ENCODE data around the gene KDM8.
A peak's percentile ranks its signal among the peaks of the same experiment; 100 is the strongest.
"Not testable (repeated sequence)": the region's sequence is repeated elsewhere in the genome, so short reads cannot be mapped to it uniquely, and the experiment has no call there.

KDM8 gene

DNA sequence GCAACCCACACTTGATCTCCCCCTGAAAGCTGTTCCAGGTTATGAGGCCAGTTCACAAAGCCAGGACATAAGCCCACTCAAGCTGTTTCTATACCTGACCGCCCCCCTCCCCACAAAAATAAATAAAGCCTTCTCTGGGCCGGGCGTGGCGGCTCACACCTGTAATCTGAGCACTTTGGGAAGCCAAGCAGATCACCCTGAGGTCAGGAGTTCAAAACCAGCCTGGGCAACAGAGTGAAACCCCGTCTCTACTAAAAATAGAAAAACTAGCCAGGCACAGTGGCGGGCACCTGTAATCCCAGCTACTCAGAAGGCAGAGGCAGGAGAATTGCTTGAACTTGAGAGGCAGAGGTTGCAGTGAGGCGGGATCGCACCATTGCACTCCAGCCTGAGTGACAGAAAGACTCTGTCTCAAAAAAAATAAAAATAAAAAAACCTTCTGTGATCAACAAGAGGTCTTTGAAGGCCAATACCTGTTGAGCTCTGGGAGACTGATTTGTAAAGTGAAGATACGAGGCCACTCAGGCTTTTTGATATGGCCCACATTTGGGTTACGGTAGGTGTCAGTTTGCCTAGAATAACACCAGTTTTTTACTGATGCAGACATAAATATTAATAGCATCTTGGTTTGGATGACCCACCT, 2.2 kb downstream of the KDM8 start:
- no peak overlapping the region for H3K4me3 ChIP-seq (ENCODE audit: low read depth in 1 of 2, low read length in 2 of 2)

DNA sequence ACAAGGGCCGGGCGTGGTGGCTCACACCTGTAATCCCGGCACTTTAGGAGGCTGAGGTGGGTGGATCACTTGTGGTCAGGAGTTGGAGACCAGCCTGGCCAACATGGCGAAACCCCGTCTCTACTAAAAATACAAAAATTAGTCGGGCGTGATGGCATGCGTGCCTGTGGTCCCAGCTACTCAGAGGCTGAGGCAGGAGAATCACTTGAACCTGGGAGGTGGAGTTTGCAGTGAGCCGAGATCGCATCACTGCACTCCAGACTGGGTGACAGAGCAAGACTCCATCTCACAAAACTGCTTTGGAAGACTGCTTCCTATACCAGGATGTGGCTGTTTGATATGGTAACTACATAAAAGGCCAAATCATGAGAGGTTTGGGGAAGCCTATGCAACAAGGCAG, 3.8 kb downstream of the KDM8 start:
- H3K27me3 ChIP-seq (ENCODE audit: low read depth, low read length); H3K27ac ChIP-seq (ENCODE audit: low read length); H3K9me3 ChIP-seq (ENCODE audit: control insufficient read depth in 1 of 2, low read length in 2 of 2): not testable (repeated sequence)

More for the DNA sequence above, 2.2 kb downstream of the KDM8 start:
- peaks cover 4 to 10% of the 10 kb centered on the region in 2 donors for H3K4me1 ChIP-seq (ENCODE audit: control insufficient read depth in 1 of 2, insufficient read depth in 2 of 2, low read length in 2 of 2)
- peaks cover 0 to 12% of the 10 kb centered on the region in 2 donors for H3K36me3 ChIP-seq (ENCODE audit: control insufficient read depth in 1 of 2, insufficient read depth in 2 of 2, low read length in 2 of 2)
- H3K27me3 ChIP-seq (ENCODE audit: low read depth, low read length) = no peaks in the 10 kb centered on the region
- no peaks in the 10 kb centered on the region for H3K9me3 ChIP-seq (ENCODE audit: control insufficient read depth in 1 of 2, low read length in 2 of 2)
- H3K27ac ChIP-seq (ENCODE audit: low read length) = no peak overlapping the region

DNA sequence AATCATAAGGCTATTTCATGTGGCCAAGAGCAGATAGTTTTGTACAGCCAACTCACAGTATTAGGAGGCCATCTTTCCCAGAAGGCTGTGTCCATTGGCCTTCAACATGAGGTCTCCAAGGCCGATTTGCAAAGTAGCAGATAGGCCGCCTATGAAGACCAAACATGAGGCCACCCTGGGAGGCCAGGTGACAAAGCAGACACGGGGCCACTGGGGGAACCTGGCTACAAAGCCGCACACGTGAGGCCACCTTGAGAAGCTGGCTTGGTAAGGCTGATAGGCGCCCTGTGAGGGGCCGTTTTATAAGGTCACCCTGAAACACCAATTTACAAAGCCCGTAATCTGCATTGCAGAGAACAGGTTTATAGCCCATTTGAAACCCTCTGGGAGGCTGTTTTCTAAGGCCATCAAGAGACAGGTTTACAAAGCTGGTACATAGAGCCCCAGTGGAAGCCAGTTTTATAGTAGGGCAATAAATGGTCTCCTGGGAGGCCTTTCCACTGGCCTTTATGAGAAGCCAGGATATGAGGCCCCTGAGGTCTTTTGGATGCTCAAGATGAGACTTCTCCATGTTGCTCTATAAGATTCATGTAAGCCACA, 4.9 kb downstream of the KDM8 start:
- H3K4me1 ChIP-seq (ENCODE audit: control insufficient read depth in 1 of 2, insufficient read depth in 2 of 2, low read length in 2 of 2) = peaks cover 0 to 6% of the 10 kb centered on the region in 2 donors

More for the DNA sequence above, 3.8 kb downstream of the KDM8 start:
- H3K36me3 ChIP-seq (ENCODE audit: control insufficient read depth in 1 of 2, insufficient read depth in 2 of 2, low read length in 2 of 2) = peaks cover 4 to 20% of the 10 kb centered on the region in 2 donors
- not testable (repeated sequence) for H3K4me3 ChIP-seq (ENCODE audit: low read depth in 1 of 2, low read length in 2 of 2); H3K4me1 ChIP-seq (ENCODE audit: control insufficient read depth in 1 of 2, insufficient read depth in 2 of 2, low read length in 2 of 2)

DNA sequence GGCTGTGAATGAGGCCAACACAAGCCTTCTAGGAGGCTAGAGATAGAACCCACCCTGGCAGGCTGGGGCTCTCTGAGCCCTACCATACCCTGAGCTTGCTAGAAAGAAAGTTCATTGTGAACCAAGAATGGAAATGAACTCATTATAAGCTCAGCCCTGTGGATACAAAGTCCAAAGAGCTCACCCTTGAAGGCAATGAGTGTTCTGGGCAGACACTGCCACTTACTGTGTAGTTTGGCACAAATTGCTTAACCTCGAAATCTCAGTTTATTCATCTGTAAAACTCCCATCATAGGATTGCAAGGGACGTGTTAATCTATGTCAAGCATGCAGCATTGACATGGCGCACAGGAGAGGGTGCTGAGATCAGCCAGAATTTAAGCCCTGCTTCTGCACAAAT, 5.5 kb downstream of the KDM8 start:
- peak overlapping the region; percentile 60 for H3K27ac ChIP-seq (ENCODE audit: low read length)
- no peak overlapping the region for H3K4me3 ChIP-seq (ENCODE audit: low read depth in 1 of 2, low read length in 2 of 2)
- no peaks in the 10 kb centered on the region for H3K27me3 ChIP-seq (ENCODE audit: low read depth, low read length)
- H3K4me1 ChIP-seq (ENCODE audit: control insufficient read depth in 1 of 2, insufficient read depth in 2 of 2, low read length in 2 of 2) = peaks cover 0 to 6% of the 10 kb centered on the region in 2 donors
- peaks cover 9 to 17% of the 10 kb centered on the region in 2 donors for H3K36me3 ChIP-seq (ENCODE audit: control insufficient read depth in 1 of 2, insufficient read depth in 2 of 2, low read length in 2 of 2)
- H3K9me3 ChIP-seq (ENCODE audit: control insufficient read depth in 1 of 2, low read length in 2 of 2) = no peaks in the 10 kb centered on the region

More for the DNA sequence above, 4.9 kb downstream of the KDM8 start:
- no peaks in the 10 kb centered on the region for H3K9me3 ChIP-seq (ENCODE audit: control insufficient read depth in 1 of 2, low read length in 2 of 2)
- no peak overlapping the region for H3K4me3 ChIP-seq (ENCODE audit: low read depth in 1 of 2, low read length in 2 of 2)
- no peaks in the 10 kb centered on the region for H3K27me3 ChIP-seq (ENCODE audit: low read depth, low read length)
- H3K27ac ChIP-seq (ENCODE audit: low read length) = peak overlapping the region; percentile 60
- peaks cover 4 to 20% of the 10 kb centered on the region in 2 donors for H3K36me3 ChIP-seq (ENCODE audit: control insufficient read depth in 1 of 2, insufficient read depth in 2 of 2, low read length in 2 of 2)

GRCh38 chr16:27209591-27209990, 6.3 kb downstream of the KDM8 start:
- Histone ChIP-seq H3K27ac (ENCODE audit: low read length) (no peak overlapping the region), H3K4me3 (ENCODE audit: low read depth in 1 of 2, low read length in 2 of 2) (no peak overlapping the region), H3K4me1 (ENCODE audit: control insufficient read depth in 1 of 2, insufficient read depth in 2 of 2, low read length in 2 of 2) (peaks cover 0 to 2% of the 10 kb centered on the region in 2 donors), H3K36me3 (ENCODE audit: control insufficient read depth in 1 of 2, insufficient read depth in 2 of 2, low read length in 2 of 2) (peaks cover 14 to 17% of the 10 kb centered on the region in 2 donors), H3K9me3 (ENCODE audit: control insufficient read depth in 1 of 2, low read length in 2 of 2) (no peaks in the 10 kb centered on the region), H3K27me3 (ENCODE audit: low read depth, low read length) (no peaks in the 10 kb centered on the region)

GRCh38 chr16:27210174-27210573, 6.8 kb downstream of the KDM8 start:
- Histone ChIP-seq H3K9me3 (ENCODE audit: control insufficient read depth in 1 of 2, low read length in 2 of 2) (no peaks in the 10 kb centered on the region), H3K27me3 (ENCODE audit: low read depth, low read length) (no peaks in the 10 kb centered on the region), H3K27ac (ENCODE audit: low read length) (no peak overlapping the region), H3K4me1 (ENCODE audit: control insufficient read depth in 1 of 2, insufficient read depth in 2 of 2, low read length in 2 of 2) (no peaks in the 10 kb centered on the region), H3K36me3 (ENCODE audit: control insufficient read depth in 1 of 2, insufficient read depth in 2 of 2, low read length in 2 of 2) (peaks cover 17 to 18% of the 10 kb centered on the region in 2 donors), H3K4me3 (ENCODE audit: low read depth in 1 of 2, low read length in 2 of 2) (no peak overlapping the region)

DNA sequence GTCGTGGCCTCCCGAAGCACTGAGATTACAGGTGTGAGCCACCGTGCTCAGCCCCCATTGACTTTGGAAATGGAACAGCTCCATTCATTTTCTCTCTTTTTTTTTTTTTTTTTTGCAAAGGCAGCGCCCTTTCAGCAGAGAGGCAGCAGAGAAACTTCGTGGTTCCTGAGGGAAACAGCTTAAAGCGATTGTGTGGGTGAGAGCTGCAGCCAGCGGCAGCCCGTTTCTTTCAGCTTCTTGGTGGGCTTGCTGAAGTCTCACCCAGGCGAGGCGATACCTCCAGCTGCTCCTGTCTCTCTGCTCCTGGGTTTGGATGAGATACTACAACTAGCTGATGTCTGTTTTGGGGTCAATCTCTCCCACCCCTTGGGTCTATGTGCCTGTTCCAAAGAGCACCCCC, 7.7 kb downstream of the KDM8 start:
- Histone ChIP-seq H3K4me3 (ENCODE audit: low read depth in 1 of 2, low read length in 2 of 2) (no peak overlapping the region), H3K27ac (ENCODE audit: low read length) (no peak overlapping the region), H3K36me3 (ENCODE audit: control insufficient read depth in 1 of 2, insufficient read depth in 2 of 2, low read length in 2 of 2) (peaks cover 18 to 25% of the 10 kb centered on the region in 2 donors), H3K27me3 (ENCODE audit: low read depth, low read length) (no peaks in the 10 kb centered on the region), H3K4me1 (ENCODE audit: control insufficient read depth in 1 of 2, insufficient read depth in 2 of 2, low read length in 2 of 2) (no peaks in the 10 kb centered on the region), H3K9me3 (ENCODE audit: control insufficient read depth in 1 of 2, low read length in 2 of 2) (no peaks in the 10 kb centered on the region)

- Histone ChIP-seq H3K27me3 (ENCODE audit: low read depth, low read length) (no peaks in the 10 kb centered on the region), H3K4me1 (ENCODE audit: control insufficient read depth in 1 of 2, insufficient read depth in 2 of 2, low read length in 2 of 2) (no peaks in the 10 kb centered on the region), H3K9me3 (ENCODE audit: control insufficient read depth in 1 of 2, low read length in 2 of 2) (no peaks in the 10 kb centered on the region), H3K27ac (ENCODE audit: low read length) (no peak overlapping the region), H3K4me3 (ENCODE audit: low read depth in 1 of 2, low read length in 2 of 2) (peak overlapping the region in 1 of 2 donors; percentile 4), H3K36me3 (ENCODE audit: control insufficient read depth in 1 of 2, insufficient read depth in 2 of 2, low read length in 2 of 2) (peaks cover 18 to 29% of the 10 kb centered on the region in 2 donors)
These were observed 11.0 kb downstream of the KDM8 start for GRCh38 chr16:27214084-27214961.

DNA sequence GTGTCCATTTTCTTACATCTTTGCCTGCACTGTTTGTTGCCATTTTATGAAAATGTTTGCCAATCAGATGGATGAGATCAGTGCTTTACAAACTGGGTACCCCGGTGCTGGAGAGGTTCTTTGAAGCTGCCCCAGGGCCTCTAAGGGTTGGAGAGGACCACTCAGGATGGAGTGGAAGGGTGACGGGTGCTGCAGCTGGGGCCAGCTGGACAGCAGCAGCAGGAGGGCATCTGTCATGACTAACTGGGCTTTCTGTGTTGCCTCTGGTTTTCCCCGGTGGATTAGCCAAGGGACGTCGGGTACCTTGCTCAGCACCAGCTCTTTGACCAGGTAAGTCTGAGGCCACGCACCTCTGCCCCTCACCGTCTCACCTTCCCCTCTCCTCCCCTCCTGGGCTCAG, 12.3 kb downstream of the KDM8 start:
- no peak overlapping the region for H3K27ac ChIP-seq (ENCODE audit: low read length)
- no peak overlapping the region for H3K4me3 ChIP-seq (ENCODE audit: low read depth in 1 of 2, low read length in 2 of 2)
- no peaks in the 10 kb centered on the region for H3K4me1 ChIP-seq (ENCODE audit: control insufficient read depth in 1 of 2, insufficient read depth in 2 of 2, low read length in 2 of 2)
- no peaks in the 10 kb centered on the region for H3K27me3 ChIP-seq (ENCODE audit: low read depth, low read length)
- peaks cover 18 to 21% of the 10 kb centered on the region in 2 donors for H3K36me3 ChIP-seq (ENCODE audit: control insufficient read depth in 1 of 2, insufficient read depth in 2 of 2, low read length in 2 of 2)
- H3K9me3 ChIP-seq (ENCODE audit: control insufficient read depth in 1 of 2, low read length in 2 of 2) = no peaks in the 10 kb centered on the region

DNA sequence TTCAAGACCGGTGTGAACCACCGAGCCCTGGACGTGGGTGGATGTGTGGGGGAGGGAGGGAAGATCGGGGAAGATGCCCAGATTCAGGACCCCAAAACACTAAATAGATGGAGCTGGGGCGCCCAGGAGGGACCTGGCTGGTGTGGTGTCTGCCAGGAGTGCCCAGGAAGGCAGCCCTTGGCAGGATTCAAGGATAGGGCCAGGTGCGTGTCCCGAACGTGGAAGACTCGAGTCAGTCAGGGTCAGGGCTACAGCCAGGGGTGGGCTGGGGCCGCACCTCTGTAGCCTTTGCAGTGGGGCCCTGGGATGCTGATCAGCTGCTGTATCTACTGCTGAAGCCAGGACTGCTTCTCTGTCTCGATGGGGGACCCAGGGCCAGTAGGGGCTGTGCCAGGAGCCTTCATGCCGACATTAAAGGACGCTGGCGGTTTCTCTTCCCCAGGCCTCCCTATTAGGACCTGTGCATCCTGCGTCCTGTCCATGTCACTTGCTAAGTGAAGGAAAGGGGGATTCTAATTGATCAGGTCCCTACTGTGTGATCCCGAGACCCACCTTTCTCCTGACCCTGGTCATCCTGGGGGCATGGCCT, 13.1 kb downstream of the KDM8 start:
- Histone ChIP-seq H3K9me3 (ENCODE audit: control insufficient read depth in 1 of 2, low read length in 2 of 2) (no peaks in the 10 kb centered on the region), H3K27ac (ENCODE audit: low read length) (no peak overlapping the region), H3K4me1 (ENCODE audit: control insufficient read depth in 1 of 2, insufficient read depth in 2 of 2, low read length in 2 of 2) (no peaks in the 10 kb centered on the region), H3K36me3 (ENCODE audit: control insufficient read depth in 1 of 2, insufficient read depth in 2 of 2, low read length in 2 of 2) (peaks cover 14 to 19% of the 10 kb centered on the region in 2 donors), H3K27me3 (ENCODE audit: low read depth, low read length) (no peaks in the 10 kb centered on the region), H3K4me3 (ENCODE audit: low read depth in 1 of 2, low read length in 2 of 2) (no peak overlapping the region)

GRCh38 chr16:27217256-27217655, 13.9 kb downstream of the KDM8 start:
- peaks cover 0 to 6% of the 10 kb centered on the region in 2 donors for H3K4me1 ChIP-seq (ENCODE audit: control insufficient read depth in 1 of 2, insufficient read depth in 2 of 2, low read length in 2 of 2)
- no peaks in the 10 kb centered on the region for H3K9me3 ChIP-seq (ENCODE audit: control insufficient read depth in 1 of 2, low read length in 2 of 2)
- no peaks in the 10 kb centered on the region for H3K27me3 ChIP-seq (ENCODE audit: low read depth, low read length)
- no peak overlapping the region for H3K27ac ChIP-seq (ENCODE audit: low read length)
- H3K36me3 ChIP-seq (ENCODE audit: control insufficient read depth in 1 of 2, insufficient read depth in 2 of 2, low read length in 2 of 2) = peaks cover 13 to 19% of the 10 kb centered on the region in 2 donors
- H3K4me3 ChIP-seq (ENCODE audit: low read depth in 1 of 2, low read length in 2 of 2) = no peak overlapping the region
